Suppressor macrophage (primary cell): Measurements from ENCODE around the gene ERCC6.

Source experiments
- DNase-seq, 4 experiments: peaks; one replicate each; pipeline ENCODE4 v3.0.0-alpha.2; 2020 to 2022

ERCC6 gene

GRCh38 chr10:49508654-49509053, 30.3 kb downstream of the ERCC6 start:
- no peak for DNase-seq

DNA sequence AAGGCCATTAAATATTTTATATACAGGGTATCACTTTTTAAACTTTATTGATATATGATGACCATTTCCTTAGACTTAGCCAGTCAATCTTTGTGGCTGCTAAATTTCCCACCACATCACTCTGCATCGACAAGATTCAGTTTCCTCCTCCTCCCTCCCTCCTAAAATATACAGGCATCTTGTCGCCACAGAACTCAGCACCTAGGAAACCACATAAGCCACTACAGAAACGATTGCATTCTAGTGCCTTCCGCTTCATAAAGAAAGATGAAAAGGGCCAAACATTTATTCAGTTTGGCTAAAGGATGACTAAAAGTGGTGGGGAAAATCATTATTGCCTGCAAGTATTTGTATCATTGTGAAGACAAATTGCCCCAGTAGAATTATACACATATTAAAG, 30.7 kb downstream of the ERCC6 start:
- DNase-seq = no peak

- no peak for DNase-seq
Measured at GRCh38 chr10:49505589-49505988, 33.3 kb downstream of the ERCC6 start.

DNA sequence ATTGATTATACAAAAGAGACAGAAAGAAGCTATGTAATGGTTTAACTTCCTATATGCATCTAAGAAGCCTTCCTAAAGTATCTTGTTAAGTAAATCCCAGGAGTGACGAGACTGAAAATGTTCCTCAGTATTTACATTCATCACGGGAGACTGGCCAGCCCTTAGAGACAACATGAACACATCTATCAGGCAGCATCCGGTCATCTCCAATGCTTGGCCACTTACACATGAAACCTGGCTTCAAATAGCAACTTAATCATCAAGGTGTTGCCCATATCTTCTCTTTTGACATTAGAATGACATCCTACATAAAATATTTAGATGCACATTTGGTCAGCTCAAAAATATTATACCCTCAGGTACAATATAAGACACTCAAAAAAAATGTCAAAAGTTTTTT, 33.8 kb downstream of the ERCC6 start:
- no peak for DNase-seq

DNA sequence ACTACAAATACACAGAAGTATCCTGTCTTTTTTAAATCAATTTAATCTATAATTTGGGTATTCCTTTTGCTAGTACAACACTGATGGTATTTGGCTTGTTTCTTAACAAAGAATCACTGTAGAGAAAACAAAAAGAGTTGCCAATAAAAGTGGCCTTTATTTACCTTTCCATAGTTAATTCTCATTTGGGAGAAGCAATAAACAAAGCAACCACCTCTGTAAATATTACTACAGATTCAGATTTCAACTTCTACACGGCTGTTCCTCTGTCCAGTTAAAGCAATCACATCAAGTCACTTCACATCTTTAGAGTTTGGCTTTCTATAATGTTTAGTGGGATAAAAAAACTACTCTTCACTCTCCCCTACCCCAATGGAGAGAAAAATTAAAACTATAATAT, 34.4 kb downstream of the ERCC6 start:
- DNase-seq = no peak

DNA sequence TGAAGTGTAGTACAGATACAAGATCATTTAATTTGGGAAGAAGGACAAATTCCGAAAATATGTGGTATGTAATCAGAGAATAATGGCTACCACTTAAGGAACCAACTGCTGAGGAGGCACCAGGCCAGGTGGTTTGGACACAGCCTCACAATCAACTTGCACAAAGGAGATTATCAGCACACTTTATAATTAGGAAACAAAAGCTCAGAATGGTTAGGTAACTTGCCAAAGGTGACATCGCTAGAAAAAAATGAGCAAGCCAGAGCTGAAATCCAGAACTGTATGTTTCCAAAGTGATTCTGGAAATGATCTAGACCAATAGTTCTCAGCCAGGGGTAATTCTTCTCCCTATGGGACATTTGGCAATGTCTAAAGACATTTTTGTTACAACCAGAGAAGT, 36.6 kb downstream of the ERCC6 start:
- no peak for DNase-seq

DNA sequence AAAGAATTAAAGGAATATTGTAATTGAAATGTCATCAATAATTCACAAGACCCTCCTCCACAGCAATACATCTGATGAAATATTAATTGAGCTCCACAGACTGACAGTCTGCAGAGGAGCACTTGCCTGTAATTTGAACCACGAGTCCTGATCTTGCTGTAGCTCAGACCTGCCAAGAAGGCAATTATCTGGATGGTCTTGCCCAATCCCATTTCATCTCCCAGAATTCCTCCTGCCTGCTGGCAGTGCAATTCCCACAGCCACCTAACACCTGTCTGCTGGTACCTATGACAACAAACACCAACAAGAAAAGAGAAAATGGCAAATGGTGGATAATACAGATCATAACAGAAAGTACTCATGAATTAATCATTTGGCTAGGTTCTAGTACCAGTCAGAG, 38.5 kb downstream of the ERCC6 start:
- no peak for DNase-seq

- no peak for DNase-seq
Measured at GRCh38 chr10:49499305-49499851, 39.5 kb downstream of the ERCC6 start.

- DNase-seq = no peak
Measured at GRCh38 chr10:49498425-49498824, 40.5 kb downstream of the ERCC6 start.

GRCh38 chr10:49497358-49497757, 41.6 kb downstream of the ERCC6 start:
- DNase-seq = no peak

DNA sequence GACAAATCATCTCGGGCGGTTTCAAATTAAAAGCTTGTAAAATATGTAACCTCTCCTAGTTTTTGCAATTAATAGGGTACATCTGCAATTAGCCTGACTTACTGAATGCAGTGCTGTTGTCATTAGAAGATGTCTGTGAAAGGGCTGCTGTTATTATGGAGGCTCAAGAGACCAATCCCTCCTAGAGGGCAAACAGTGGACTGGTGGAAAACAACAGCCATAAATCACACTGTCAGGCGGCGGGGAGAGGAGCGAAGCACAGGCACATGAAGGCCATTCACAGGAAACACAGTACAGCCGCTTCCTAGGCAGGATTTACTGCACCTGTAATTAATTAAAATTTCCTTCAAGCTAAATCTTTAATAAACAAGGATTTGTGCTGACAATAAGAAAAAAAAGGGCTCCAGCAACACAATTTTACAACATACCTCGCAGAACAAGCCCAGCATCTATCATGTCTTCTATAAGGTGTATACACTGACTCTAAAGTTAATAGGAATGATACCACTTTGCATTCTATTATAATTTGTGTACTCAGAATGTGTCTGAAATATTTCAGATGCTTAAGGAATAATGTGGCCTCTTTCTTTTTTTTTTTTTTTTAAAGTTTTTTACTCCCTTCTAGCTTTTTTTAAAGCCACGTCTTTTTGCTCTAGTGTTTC, 50.7 kb downstream of the ERCC6 start:
- DNase-seq = no peak

GRCh38 chr10:49486738-49487137, 52.2 kb downstream of the ERCC6 start:
- no peak for DNase-seq

GRCh38 chr10:49486009-49486408, 52.9 kb downstream of the ERCC6 start:
- no peak for DNase-seq

GRCh38 chr10:49484486-49485235, 54.3 kb downstream of the ERCC6 start:
- no peak for DNase-seq

- DNase-seq = no peak
Measured at GRCh38 chr10:49478819-49479218, 60.1 kb downstream of the ERCC6 start.

GRCh38 chr10:49474901-49475300, 64.0 kb downstream of the ERCC6 start:
- DNase-seq = no peak

DNA sequence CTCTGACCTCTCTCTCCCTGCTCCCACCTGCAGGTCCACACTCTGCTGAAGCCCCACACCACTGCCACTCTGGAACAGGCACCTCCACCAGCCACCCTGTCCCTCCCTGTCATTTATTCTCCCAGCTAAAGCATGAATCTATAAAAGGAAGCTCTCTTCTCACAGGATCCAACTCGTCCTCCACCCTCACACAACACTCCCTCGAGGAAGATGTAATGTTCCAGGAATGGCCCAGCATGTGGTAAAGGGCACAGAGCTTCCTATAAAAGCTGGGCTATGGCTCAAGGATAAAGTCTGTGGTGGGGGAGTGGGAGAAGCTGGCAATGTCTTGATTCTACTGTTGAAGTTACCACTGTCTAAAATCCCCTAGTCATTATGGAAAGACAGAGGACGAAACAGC, 67.4 kb downstream of the ERCC6 start:
- DNase-seq = no peak

- no peak for DNase-seq
Measured at GRCh38 chr10:49465736-49466135, 73.2 kb downstream of the ERCC6 start.
